WTC11 (cell line): ENCODE results near the gene EMC1. TPM values are rescaled to one million over a fixed set of nuclear protein-coding genes. Genes with fewer than 3 reads are reported as not detected.

ENCODE experiments used
- ATAC-seq: fragments of 200-7000 bp; cut with Tn5 transposase; 2 replicates; pipeline ENCODE4 v1.10.0; 2021; ENCODE audit warnings: mild to moderate bottlenecking, moderate library complexity
- CTCF ChIA-PET: fragments of 300-600 bp; sonication (Branson Sonifier 250); formaldehyde crosslinking; loops from one replicate; lab custom pipeline; 2021; ENCODE audit warnings: antibody characterized with exemption; lab: Charles Lee
- POLR2A ChIA-PET: fragments of 350-600 bp; sonication (Branson Sonifier 250); formaldehyde crosslinking; loops from one replicate; lab custom pipeline; 2021; ENCODE audit warnings: antibody characterized with exemption; lab: Charles Lee
- DNase-seq: peaks from one replicate; pipeline ENCODE4 v3.0.0; 2021; ENCODE audit warnings: low spot score
- H3K27ac Mint-ChIP-seq: 2 replicates; pipeline ENCODE4 v1.8.0; 2021; ENCODE audit warnings: mixed read lengths
- H3K27me3 Mint-ChIP-seq: 2 replicates; pipeline ENCODE4 v1.8.0; 2021; ENCODE audit warnings: low read depth, mild to moderate bottlenecking, moderate library complexity, mixed read lengths
- H3K36me3 Mint-ChIP-seq: 2 replicates; pipeline ENCODE4 v1.8.0; 2021; ENCODE audit warnings: mixed read lengths
- H3K4me1 Mint-ChIP-seq: 2 replicates; pipeline ENCODE4 v1.8.0; 2022; ENCODE audit warnings: mixed read lengths
- H3K4me3 Mint-ChIP-seq: 2 replicates; pipeline ENCODE4 v1.8.0; 2021; ENCODE audit warnings: mild to moderate bottlenecking, moderate library complexity, mixed read lengths
- H3K9me3 Mint-ChIP-seq: 2 replicates; pipeline ENCODE4 v1.8.0; 2021; ENCODE audit warnings: mixed read lengths
- E2F4 ChIP-seq: sonication (generic); formaldehyde crosslinking; IDR thresholded peaks from 2 replicates; pipeline ENCODE4 v1.8.1; 2022; ENCODE audit warnings: low read depth, mild to moderate bottlenecking, moderate library complexity, missing genetic modification reagents, borderline replicate concordance
- ETV6 ChIP-seq: sonication (generic); formaldehyde crosslinking; IDR thresholded peaks from 2 replicates; pipeline ENCODE4 v1.8.1; 2022; ENCODE audit warnings: mild to moderate bottlenecking, missing genetic modification reagents
- FOXJ3 ChIP-seq: sonication (generic); formaldehyde crosslinking; IDR thresholded peaks from 2 replicates; pipeline ENCODE4 v1.9.0; 2021; ENCODE audit warnings: missing genetic modification reagents, mild to moderate bottlenecking, borderline replicate concordance
- FOXP4 ChIP-seq: sonication (generic); formaldehyde crosslinking; IDR thresholded peaks from 2 replicates; pipeline ENCODE4 v1.8.0; 2022; ENCODE audit warnings: mild to moderate bottlenecking, missing genetic modification reagents
- HMGA2 ChIP-seq: fragments of 250-450 bp; sonication (Bioruptor Pico); IDR thresholded peaks from 2 replicates; pipeline ENCODE4 v1.4.0; 2021; ENCODE audit warnings: mild to moderate bottlenecking, moderate library complexity
- MAX ChIP-seq: sonication (generic); formaldehyde crosslinking; IDR thresholded peaks from 2 replicates; pipeline ENCODE4 v1.8.0; 2022; ENCODE audit warnings: mild to moderate bottlenecking, missing genetic modification reagents
- NFATC4 ChIP-seq: fragments of 250-450 bp; sonication (Bioruptor Pico); IDR thresholded peaks from 2 replicates; pipeline ENCODE4 v1.9.0; 2021; ENCODE audit warnings: mild to moderate bottlenecking
- OVOL2 ChIP-seq: fragments of 250-450 bp; sonication (Bioruptor Pico); IDR thresholded peaks from 2 replicates; pipeline ENCODE4 v1.9.0; 2021; ENCODE audit warnings: mild to moderate bottlenecking, borderline replicate concordance
- SOX15 ChIP-seq: fragments of 250-450 bp; sonication (Bioruptor Pico); IDR thresholded peaks from 2 replicates; pipeline ENCODE4 v1.9.0; 2021; ENCODE audit warnings: mild to moderate bottlenecking
- SP1 ChIP-seq: sonication (generic); formaldehyde crosslinking; conservative IDR thresholded peaks from 2 replicates; pipeline ENCODE4 v1.8.1; 2022; ENCODE audit warnings: missing genetic modification reagents
- TCF7 ChIP-seq: sonication (generic); formaldehyde crosslinking; IDR thresholded peaks from 2 replicates; pipeline ENCODE4 v1.8.0; 2022; ENCODE audit warnings: mild to moderate bottlenecking, low read depth, missing genetic modification reagents, moderate library complexity
- TEAD1 ChIP-seq: sonication (generic); formaldehyde crosslinking; IDR thresholded peaks from 2 replicates; pipeline ENCODE4 v1.8.0; 2022; ENCODE audit warnings: mild to moderate bottlenecking, missing genetic modification reagents
- TEAD4 ChIP-seq: sonication (generic); formaldehyde crosslinking; IDR thresholded peaks from 2 replicates; pipeline ENCODE4 v1.8.0; 2022; ENCODE audit warnings: mild to moderate bottlenecking, missing genetic modification reagents
- TP53 ChIP-seq: sonication (generic); formaldehyde crosslinking; IDR thresholded peaks from 2 replicates; pipeline ENCODE4 v1.8.1; 2023; ENCODE audit warnings: mild to moderate bottlenecking, missing genetic modification reagents
- USF1 ChIP-seq: sonication (generic); formaldehyde crosslinking; IDR thresholded peaks from 2 replicates; pipeline ENCODE4 v1.8.0; 2022; ENCODE audit warnings: mild to moderate bottlenecking, missing genetic modification reagents
- ZNF232 ChIP-seq: sonication (generic); formaldehyde crosslinking; IDR thresholded peaks from 2 replicates; pipeline ENCODE4 v1.8.0; 2022; ENCODE audit warnings: mild to moderate bottlenecking, missing genetic modification reagents
- ZNF317 ChIP-seq: sonication (generic); formaldehyde crosslinking; IDR thresholded peaks from 2 replicates; pipeline ENCODE4 v1.8.1; 2023; ENCODE audit warnings: low read depth, mild to moderate bottlenecking, moderate library complexity, missing genetic modification reagents, borderline replicate concordance
- ZNF396 ChIP-seq: fragments of 250-450 bp; sonication (Bioruptor Pico); IDR thresholded peaks from 2 replicates; pipeline ENCODE4 v1.8.0; 2021; ENCODE audit warnings: mild to moderate bottlenecking, moderate library complexity, borderline replicate concordance
- total RNA-seq: library from RNA; stranded (reverse); gene quantifications from 3 replicates; pipeline ENCODE4 v1.2.3, GENCODE V29; 2021
- TF ChIP-seq, protein P1 (sequence below): sonication (generic); formaldehyde crosslinking; IDR thresholded peaks from 2 replicates; pipeline ENCODE4 v1.8.0; 2022; ENCODE audit warnings: mild to moderate bottlenecking, missing genetic modification reagents
- TF ChIP-seq, protein P2 (sequence below): sonication (generic); formaldehyde crosslinking; IDR thresholded peaks from 2 replicates; pipeline ENCODE4 v1.8.1; 2023; ENCODE audit warnings: mild to moderate bottlenecking, missing genetic modification reagents, moderate library complexity
- TF ChIP-seq, protein P3 (sequence below): sonication (generic); formaldehyde crosslinking; IDR thresholded peaks from 2 replicates; pipeline ENCODE4 v1.8.0; 2022; ENCODE audit warnings: missing genetic modification reagents
- TF ChIP-seq, protein P4 (sequence below): sonication (generic); formaldehyde crosslinking; IDR thresholded peaks from 2 replicates; pipeline ENCODE4 v1.8.1; 2022; ENCODE audit warnings: low read depth, missing genetic modification reagents, borderline replicate concordance

EMC1 gene
- total RNA-seq, 1 experiment from 2014 or later, result 53.5 TPM

GRCh38 chr1:19169642-19170041 lies 81.7 kb downstream of the EMC1 start:
- Mint-ChIP-seq H3K4me1 (no peaks in the 10 kb centered on the region), H3K4me3 (no peak overlapping the region)
- TF ChIP-seq FOXJ3 (CRISPR knock-in tag), result no peak
- TF ChIP-seq HMGA2 (CRISPR knock-in tag), result no peak
- no peak for TF ChIP-seq E2F4 (CRISPR knock-in tag)
- TF ChIP-seq, all 79 proteins: peak for 0
- ChIA-PET POLR2A (no interaction called here), CTCF (no interaction called here)
- no peak overlapping the region for H3K27ac Mint-ChIP-seq
- no peaks in the 10 kb centered on the region for H3K9me3 Mint-ChIP-seq
- H3K36me3 Mint-ChIP-seq, result peaks cover 91% of the 10 kb centered on the region
- no peak for ATAC-seq
- DNase-seq, result no peak
- no peaks in the 10 kb centered on the region for H3K27me3 Mint-ChIP-seq

DNA sequence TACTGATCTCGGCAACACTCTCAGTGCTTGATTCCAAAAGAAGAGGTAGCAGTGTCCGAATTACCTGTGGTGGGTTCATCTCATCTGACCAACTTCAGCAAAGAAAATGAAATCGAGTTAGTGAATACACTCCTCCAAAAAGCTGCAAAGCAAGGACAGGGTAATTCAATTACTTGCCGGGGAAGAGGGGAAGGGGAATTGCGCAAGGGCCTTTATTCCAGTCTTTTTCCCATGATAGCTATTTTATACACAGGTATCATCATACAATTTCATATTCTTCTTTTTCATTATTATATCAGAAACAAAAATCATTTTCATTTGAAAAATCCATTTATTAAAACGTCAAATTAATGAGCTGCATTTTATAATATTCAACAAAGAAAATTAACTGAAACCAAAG lies 84.2 kb downstream of the EMC1 start:
- no peak overlapping the region for H3K27ac Mint-ChIP-seq
- H3K4me3 Mint-ChIP-seq, result no peak overlapping the region
- no peaks in the 10 kb centered on the region for H3K27me3 Mint-ChIP-seq
- ATAC-seq, result no peak
- H3K36me3 Mint-ChIP-seq, result peaks cover 94% of the 10 kb centered on the region
- no peak for TF ChIP-seq USF1
- TF ChIP-seq TP53 (CRISPR knock-in tag), result no peak
- no peak for TF ChIP-seq TCF7 (CRISPR knock-in tag)
- no peak for TF ChIP-seq TEAD1 (CRISPR knock-in tag)
- no peak for TF ChIP-seq MAX
- TF ChIP-seq, protein P1, sequence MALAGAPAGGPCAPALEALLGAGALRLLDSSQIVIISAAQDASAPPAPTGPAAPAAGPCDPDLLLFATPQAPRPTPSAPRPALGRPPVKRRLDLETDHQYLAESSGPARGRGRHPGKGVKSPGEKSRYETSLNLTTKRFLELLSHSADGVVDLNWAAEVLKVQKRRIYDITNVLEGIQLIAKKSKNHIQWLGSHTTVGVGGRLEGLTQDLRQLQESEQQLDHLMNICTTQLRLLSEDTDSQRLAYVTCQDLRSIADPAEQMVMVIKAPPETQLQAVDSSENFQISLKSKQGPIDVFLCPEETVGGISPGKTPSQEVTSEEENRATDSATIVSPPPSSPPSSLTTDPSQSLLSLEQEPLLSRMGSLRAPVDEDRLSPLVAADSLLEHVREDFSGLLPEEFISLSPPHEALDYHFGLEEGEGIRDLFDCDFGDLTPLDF (CRISPR knock-in tag), result no peak
- no peak for TF ChIP-seq ZNF232 (CRISPR knock-in tag)
- no peak for TF ChIP-seq NFATC4
- TF ChIP-seq, protein P2, sequence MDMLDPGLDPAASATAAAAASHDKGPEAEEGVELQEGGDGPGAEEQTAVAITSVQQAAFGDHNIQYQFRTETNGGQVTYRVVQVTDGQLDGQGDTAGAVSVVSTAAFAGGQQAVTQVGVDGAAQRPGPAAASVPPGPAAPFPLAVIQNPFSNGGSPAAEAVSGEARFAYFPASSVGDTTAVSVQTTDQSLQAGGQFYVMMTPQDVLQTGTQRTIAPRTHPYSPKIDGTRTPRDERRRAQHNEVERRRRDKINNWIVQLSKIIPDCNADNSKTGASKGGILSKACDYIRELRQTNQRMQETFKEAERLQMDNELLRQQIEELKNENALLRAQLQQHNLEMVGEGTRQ (CRISPR knock-in tag), result no peak
- TF ChIP-seq ETV6, result no peak
- no peak for TF ChIP-seq SP1 (CRISPR knock-in tag)
- no peak for TF ChIP-seq ZNF317
- no peak for TF ChIP-seq TEAD4 (CRISPR knock-in tag)
- TF ChIP-seq SOX15 (CRISPR knock-in tag), result no peak
- TF ChIP-seq, protein P3, sequence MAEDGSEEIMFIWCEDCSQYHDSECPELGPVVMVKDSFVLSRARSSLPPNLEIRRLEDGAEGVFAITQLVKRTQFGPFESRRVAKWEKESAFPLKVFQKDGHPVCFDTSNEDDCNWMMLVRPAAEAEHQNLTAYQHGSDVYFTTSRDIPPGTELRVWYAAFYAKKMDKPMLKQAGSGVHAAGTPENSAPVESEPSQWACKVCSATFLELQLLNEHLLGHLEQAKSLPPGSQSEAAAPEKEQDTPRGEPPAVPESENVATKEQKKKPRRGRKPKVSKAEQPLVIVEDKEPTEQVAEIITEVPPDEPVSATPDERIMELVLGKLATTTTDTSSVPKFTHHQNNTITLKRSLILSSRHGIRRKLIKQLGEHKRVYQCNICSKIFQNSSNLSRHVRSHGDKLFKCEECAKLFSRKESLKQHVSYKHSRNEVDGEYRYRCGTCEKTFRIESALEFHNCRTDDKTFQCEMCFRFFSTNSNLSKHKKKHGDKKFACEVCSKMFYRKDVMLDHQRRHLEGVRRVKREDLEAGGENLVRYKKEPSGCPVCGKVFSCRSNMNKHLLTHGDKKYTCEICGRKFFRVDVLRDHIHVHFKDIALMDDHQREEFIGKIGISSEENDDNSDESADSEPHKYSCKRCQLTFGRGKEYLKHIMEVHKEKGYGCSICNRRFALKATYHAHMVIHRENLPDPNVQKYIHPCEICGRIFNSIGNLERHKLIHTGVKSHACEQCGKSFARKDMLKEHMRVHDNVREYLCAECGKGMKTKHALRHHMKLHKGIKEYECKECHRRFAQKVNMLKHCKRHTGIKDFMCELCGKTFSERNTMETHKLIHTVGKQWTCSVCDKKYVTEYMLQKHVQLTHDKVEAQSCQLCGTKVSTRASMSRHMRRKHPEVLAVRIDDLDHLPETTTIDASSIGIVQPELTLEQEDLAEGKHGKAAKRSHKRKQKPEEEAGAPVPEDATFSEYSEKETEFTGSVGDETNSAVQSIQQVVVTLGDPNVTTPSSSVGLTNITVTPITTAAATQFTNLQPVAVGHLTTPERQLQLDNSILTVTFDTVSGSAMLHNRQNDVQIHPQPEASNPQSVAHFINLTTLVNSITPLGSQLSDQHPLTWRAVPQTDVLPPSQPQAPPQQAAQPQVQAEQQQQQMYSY (CRISPR knock-in tag), result no peak
- no peak for TF ChIP-seq OVOL2 (CRISPR knock-in tag)
- TF ChIP-seq, protein P4, sequence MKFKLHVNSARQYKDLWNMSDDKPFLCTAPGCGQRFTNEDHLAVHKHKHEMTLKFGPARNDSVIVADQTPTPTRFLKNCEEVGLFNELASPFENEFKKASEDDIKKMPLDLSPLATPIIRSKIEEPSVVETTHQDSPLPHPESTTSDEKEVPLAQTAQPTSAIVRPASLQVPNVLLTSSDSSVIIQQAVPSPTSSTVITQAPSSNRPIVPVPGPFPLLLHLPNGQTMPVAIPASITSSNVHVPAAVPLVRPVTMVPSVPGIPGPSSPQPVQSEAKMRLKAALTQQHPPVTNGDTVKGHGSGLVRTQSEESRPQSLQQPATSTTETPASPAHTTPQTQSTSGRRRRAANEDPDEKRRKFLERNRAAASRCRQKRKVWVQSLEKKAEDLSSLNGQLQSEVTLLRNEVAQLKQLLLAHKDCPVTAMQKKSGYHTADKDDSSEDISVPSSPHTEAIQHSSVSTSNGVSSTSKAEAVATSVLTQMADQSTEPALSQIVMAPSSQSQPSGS, result no peak
- no peak for TF ChIP-seq FOXP4
- TF ChIP-seq ZNF396, result no peak
- TF ChIP-seq, all 79 proteins: peak for 0
- DNase-seq, result no peak
- POLR2A ChIA-PET, result interaction anchor here (0.6 to 0.7 kb wide), 2 partner anchors 69 to 254 kb away, joined by 3 to 4 read pairs; no protein-coding TSS in a partner anchor
- CTCF ChIA-PET, result interaction anchor here (0.9 to 1.5 kb wide), 2 partner anchors 11 to 74 kb away, joined by 3 to 4 read pairs; no protein-coding TSS in a partner anchor
- H3K4me1 Mint-ChIP-seq, result no peaks in the 10 kb centered on the region
- no peaks in the 10 kb centered on the region for H3K9me3 Mint-ChIP-seq
